GM21825 (cell line): Measurements from ENCODE around the gene FAHD1.

Source experiments
- ATAC-seq: cut with Tn5 transposase; IDR thresholded peaks from one replicate; pipeline ENCODE4 v1.9.1; 2021; ENCODE audit warnings: mild to moderate bottlenecking, moderate library complexity; ENCODE audit not compliant: unreplicated experiment

Gene FAHD1

GRCh38 chr16:1826691-1827573 is at the start of gene FAHD1, which contains the start of gene HAGH:
Gene FAHD1, plus strand, starts transcription at chr16:1827206. Its CDS starts 33 bp downstream, at chr16:1827239.
Gene HAGH, minus strand, starts transcription at chr16:1826825. Its CDS starts 38 bp downstream, at chr16:1826787.
- peak; percentile 69 for ATAC-seq

GRCh38 chr16:1777375-1778199 is 49.4 kb upstream of the FAHD1 start:
- ATAC-seq = no peak

DNA sequence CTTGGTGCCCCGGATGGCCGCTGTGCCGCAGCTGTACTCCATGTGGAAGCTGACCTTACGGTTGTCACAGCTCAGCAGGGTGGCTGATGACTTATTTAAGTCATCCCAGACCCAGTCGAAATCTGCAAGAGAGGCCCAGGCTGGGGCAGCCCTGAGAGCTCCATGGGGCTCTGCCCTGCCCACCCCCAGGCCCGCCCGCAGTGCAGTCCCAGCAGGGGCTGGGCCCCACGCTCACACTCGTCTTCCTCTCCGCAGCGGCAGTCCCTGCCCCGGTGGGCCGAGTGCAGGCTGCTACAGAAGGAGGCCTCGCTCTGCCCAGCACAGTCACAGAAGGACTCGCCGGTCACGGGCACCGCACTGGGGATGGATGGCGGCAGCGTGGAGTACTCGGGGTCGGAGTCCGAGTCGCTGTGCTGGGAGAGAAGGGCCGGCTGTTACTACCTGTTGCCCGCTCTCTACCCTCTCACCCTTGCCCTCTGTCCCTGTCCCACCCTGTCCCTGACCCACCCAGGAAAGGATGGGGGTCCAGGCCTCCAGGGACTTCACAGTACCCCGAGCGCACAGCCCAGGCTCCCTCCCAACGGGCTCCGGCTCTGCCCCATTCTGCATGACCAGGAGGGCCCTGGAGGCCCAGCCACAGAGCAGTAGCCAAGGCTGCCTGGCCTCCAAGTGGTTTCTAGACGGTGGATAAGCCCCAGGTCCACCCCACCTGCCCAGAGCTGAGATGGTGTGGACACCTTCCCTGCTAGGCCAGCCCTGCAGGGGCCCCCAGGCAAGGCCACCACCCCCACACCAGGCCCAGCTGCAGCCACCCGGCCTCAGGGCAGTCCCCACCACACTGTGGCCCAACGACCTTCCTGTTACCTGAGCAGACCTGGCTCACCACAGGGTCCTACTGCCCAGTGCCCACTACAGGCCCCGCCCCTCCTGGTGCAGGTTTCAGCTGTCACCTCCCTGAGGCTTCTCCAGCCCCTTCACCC is 48.5 kb upstream of the FAHD1 start:
- no peak for ATAC-seq

GRCh38 chr16:1779234-1779701 is 47.7 kb upstream of the FAHD1 start:
- ATAC-seq = no peak

- no peak for ATAC-seq
These were observed 47.0 kb upstream of the FAHD1 start for GRCh38 chr16:1779741-1780676.

GRCh38 chr16:1780677-1781072 is 46.3 kb upstream of the FAHD1 start:
- ATAC-seq = no peak

DNA sequence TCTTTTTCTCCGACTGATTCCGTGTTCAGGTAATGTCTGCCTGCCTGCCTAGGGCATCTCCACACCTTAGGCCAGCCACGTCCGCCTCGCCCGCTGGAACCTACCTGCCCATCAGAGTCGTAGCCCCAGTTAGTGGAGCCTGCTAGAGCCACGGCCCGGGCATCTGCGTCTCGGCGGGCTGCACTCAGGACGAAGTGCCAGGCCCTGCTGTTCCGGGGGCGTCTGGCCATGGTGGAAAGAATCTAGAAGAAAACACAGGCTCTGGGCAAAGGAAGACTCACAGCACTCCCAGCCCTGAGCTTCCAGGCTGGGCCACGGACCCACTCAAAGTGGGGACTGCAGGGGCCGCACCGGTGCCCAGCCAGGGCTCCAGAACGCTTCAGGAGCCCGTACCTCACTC is 45.8 kb upstream of the FAHD1 start:
- ATAC-seq = no peak

DNA sequence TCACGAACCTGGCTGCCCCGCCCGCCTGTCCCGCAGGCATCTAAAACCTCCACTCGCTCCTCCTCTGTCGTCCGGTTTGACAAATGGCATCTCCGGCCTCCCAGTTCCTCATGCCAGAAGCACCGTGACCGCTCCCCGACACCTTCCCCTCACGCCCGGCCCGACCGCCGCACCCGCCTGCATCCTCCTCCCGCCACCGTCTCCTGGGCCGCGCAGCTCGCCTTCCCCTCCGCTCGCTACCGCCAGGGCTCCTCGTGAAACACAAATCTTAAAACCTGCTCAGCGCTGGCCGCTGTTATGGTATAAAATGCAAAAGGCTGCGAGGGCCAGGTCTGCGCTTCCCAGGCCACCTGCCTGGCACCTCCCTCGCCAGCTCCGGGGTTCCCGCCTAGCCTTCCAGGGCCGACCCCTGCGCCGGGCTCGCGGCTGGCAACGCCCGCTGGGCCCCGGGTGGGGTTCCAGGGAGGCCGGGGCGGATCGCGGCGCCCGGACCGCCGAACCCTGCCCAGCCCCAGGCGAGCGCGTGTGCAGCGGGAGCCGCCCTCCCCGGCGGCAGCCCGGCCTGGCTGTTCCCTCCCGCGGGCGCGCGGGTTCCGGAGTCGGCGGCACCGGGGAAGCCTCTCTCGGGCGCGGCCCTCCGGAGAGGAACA is 45.1 kb upstream of the FAHD1 start:
- ATAC-seq = peak; percentile 2

DNA sequence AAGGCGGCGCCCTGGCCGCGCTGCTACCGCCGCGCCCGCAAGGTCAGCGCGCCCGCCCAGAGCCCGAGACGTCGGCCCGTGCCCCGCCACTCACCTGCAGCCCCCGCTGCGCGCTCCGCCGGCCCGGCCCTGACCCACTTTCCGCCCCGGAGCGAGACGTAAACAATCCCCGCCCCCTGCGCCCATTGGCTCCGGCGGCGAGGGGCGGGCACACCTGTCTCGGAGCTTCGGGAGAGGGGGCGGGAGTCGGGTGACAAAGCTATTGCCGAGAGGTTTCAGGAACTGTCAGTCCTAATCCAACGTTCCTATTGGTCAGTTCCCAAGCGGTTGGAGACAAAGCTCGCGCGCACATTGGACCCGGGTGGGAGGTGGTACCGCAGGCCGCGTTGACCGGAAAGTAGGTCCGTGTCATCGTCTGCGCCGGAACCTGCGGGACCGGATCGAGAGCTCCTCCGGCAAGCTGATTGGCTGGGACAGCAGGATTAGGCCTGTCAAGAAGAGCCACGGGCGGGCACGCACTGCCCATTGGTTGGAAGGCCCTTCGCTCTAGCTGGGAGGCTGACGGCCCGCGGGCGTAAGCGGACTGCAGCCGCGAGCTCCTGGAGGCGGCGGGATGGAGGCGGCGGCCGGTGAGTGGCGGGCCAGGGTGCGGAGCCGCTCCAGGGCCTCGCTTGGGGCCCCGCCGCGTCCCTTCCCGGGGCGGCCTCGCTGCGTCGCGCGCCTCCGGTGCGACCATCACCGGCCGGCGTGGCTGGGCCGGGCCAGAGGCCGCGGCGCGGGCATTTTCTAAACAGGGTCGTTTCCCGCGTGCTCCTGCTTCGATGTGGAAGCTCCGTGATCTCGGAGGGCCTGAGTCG is 44.4 kb upstream of the FAHD1 start, which contains the start of the genes NUBP2 and SPSB3:
NUBP2 (plus strand) TSS at position 553 of the 857 bp plus-strand sequence; CDS start at position 614, 61 bp downstream.
SPSB3 (minus strand) TSS at position 164 of the 857 bp plus-strand sequence. CDS start 1,088 bp downstream, outside the sequence.
- ATAC-seq = peak; percentile 74

- no peak for ATAC-seq
These were observed 41.8 kb upstream of the FAHD1 start for GRCh38 chr16:1784977-1785845.

DNA sequence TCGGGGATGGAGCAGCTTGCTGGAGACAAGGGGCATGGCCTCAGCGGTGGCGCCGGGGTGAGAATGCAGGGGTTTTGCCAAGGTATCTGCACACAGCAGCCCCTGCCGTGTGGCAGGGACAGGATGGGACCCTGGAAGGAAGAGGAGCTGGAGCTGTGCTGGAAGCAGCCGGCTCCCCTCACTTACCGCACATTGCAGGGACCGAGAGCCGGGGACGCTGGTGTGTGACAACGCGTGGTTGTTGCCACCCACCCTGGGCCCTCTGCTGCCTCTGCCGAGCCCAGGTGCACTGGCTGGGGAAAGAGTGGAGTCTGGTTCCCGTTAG is 41.2 kb upstream of the FAHD1 start:
- ATAC-seq = no peak

DNA sequence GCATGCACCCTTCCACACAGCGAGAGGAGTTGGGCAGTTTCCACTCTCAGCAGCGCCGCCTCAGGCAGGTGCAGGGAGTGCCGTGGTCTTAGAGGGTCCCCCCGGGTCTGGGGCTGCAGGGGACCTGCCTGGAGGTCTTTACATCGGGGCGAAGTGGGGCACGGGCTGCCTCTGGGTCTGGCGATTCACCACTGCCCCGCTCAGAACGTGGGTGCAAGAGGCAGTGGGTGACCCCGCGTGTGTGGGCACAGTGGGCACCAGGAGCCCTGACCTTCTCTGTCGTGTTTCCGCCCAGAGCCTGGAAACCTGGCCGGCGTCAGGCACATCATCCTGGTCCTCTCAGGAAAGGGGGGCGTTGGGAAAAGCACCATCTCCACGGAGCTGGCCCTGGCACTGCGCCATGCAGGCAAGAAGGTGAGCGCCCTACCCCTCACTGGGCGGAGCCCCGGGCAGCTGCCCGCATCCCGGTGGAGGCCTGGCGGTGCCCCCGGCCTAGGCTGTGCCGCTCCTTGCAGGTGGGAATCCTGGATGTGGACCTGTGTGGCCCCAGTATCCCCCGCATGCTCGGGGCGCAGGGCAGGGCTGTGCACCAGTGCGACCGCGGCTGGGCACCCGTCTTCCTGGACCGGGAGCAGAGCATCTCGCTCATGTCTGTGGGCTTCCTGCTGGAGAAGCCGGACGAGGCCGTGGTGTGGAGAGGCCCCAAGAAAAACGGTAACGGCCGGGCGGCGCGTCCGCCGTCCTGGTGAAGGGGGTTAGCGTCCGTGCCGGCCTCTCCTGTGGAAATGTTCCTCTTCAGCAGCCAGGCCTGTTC is 40.6 kb upstream of the FAHD1 start:
- ATAC-seq = no peak

- ATAC-seq = no peak
These were observed 40.0 kb upstream of the FAHD1 start for GRCh38 chr16:1787056-1787321.

DNA sequence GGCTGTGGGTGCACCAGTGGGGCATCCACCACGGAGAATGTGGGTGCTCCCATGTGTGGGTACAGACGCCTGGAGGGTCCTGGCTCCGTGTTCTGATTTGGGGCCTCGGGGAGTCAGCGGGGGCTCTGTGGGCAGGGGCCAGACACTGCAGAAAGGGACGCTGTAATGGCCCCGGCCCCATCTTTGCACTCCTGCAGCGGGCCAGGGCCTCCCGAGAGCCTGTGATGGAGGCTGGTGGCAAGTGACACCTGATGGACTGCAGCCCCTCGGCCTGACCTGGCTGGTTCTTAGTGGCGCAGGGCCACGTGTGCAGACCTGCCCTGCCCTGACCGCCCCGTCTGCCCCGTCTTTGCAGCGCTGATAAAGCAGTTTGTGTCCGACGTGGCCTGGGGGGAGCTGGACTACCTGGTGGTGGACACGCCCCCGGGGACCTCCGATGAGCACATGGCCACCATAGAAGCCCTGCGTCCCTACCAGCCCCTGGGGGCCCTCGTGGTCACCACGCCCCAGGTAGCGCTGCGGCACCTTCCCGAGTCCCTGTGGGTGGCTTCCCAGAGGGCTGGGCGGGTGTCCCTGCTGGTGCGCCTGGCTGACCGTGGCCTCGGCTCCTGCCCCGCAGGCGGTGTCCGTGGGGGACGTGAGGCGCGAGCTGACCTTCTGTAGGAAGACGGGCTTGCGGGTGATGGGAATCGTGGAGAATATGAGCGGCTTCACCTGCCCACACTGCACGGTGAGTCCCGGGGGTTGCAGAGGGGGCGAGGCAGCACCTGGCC is 39.5 kb upstream of the FAHD1 start:
- ATAC-seq = no peak

GRCh38 chr16:1788095-1788707 is 38.8 kb upstream of the FAHD1 start:
- ATAC-seq = no peak
